NOMO-1 treated with DMSO at 0.1 percent for 48 hours (cell line): ENCODE data around the gene RAB28.

Source experiments
- DNase-seq: peaks from one replicate; lab custom pipeline; 2025; ENCODE audit not compliant: unreplicated experiment; lab: John Stamatoyannopoulos, UW

RAB28 gene

GRCh38 chr4:13484122-13484748, at the start of gene RAB28:
Gene RAB28 (minus strand): TSS chr4:13484340.
- peak; percentile 89 for DNase-seq

GRCh38 chr4:13531625-13531998, 47.5 kb upstream of the RAB28 start:
- no peak for DNase-seq

GRCh38 chr4:13530823-13531624, 46.9 kb upstream of the RAB28 start:
- no peak for DNase-seq

- no peak for DNase-seq
Observed at GRCh38 chr4:13529128-13529919, 45.2 kb upstream of the RAB28 start.

GRCh38 chr4:13528821-13529127, 44.6 kb upstream of the RAB28 start:
- DNase-seq = no peak

- peak; percentile 85 for DNase-seq
Observed at GRCh38 chr4:13527981-13528820, 44.1 kb upstream of the RAB28 start.

- no peak for DNase-seq
Observed at GRCh38 chr4:13527192-13527980, 43.2 kb upstream of the RAB28 start.

- DNase-seq = no peak
Observed at GRCh38 chr4:13526658-13527057, 42.5 kb upstream of the RAB28 start.

GRCh38 chr4:13525606-13526281, 41.6 kb upstream of the RAB28 start:
- DNase-seq = no peak

GRCh38 chr4:13524504-13525243, 40.5 kb upstream of the RAB28 start:
- DNase-seq = no peak

- DNase-seq = no peak
Observed at GRCh38 chr4:13523591-13524503, 39.7 kb upstream of the RAB28 start.

GRCh38 chr4:13523105-13523477, 39.0 kb upstream of the RAB28 start:
- DNase-seq = no peak

- no peak for DNase-seq
Observed at GRCh38 chr4:13522282-13523104, 38.4 kb upstream of the RAB28 start.

- no peak for DNase-seq
Observed at GRCh38 chr4:13521047-13521446, 36.9 kb upstream of the RAB28 start.

- no peak for DNase-seq
Observed at GRCh38 chr4:13516315-13516860, 32.2 kb upstream of the RAB28 start.

- no peak for DNase-seq
Observed at GRCh38 chr4:13515268-13515667, 31.1 kb upstream of the RAB28 start.

- peak; percentile 49 for DNase-seq
Observed at GRCh38 chr4:13514722-13515121, 30.6 kb upstream of the RAB28 start.
